HUES48 (cell line): Measurements from ENCODE around the gene ITGA11.
A peak's percentile ranks its signal among the peaks of the same experiment; 100 is the strongest.

Experiments used
- H3K27ac ChIP-seq: one replicate; pipeline ENCODE4 v1.7.0; 2013; ENCODE audit warnings: low read depth, low read length, inconsistent platforms
- H3K27me3 ChIP-seq: 2 replicates; pipeline ENCODE4 v1.6.1; 2013; ENCODE audit warnings: mild to moderate bottlenecking, low read length; ENCODE audit not compliant: control insufficient read depth, insufficient read depth
- H3K36me3 ChIP-seq: 2 replicates; pipeline ENCODE4 v1.6.1; 2013; ENCODE audit warnings: low read length; ENCODE audit not compliant: control insufficient read depth, insufficient read depth
- H3K4me1 ChIP-seq: 2 replicates; pipeline ENCODE4 v1.6.1; 2013; ENCODE audit warnings: mild to moderate bottlenecking, low read length; ENCODE audit not compliant: control insufficient read depth, insufficient read depth
- H3K4me3 ChIP-seq: 2 replicates; pipeline ENCODE4 v1.5.1; 2013; ENCODE audit warnings: mild to moderate bottlenecking, low read depth, low read length
- H3K9ac ChIP-seq: 2 replicates; pipeline ENCODE4 v1.6.1; 2013; ENCODE audit warnings: mild to moderate bottlenecking, low read depth, low read length, moderate library complexity
- H3K9me3 ChIP-seq: 2 replicates; pipeline ENCODE4 v1.6.1; 2013; ENCODE audit warnings: low read length; ENCODE audit not compliant: control insufficient read depth, insufficient read depth

The ITGA11 gene

GRCh38 chr15:68292967-68293366, 139.0 kb downstream of the ITGA11 start:
- peaks cover 59% of the 10 kb centered on the region for H3K36me3 ChIP-seq
- peaks cover 48% of the 10 kb centered on the region for H3K4me1 ChIP-seq
- H3K9ac ChIP-seq: no peak overlapping the region
- H3K9me3 ChIP-seq: no peaks in the 10 kb centered on the region
- no peak overlapping the region for H3K27ac ChIP-seq
- no peaks in the 10 kb centered on the region for H3K27me3 ChIP-seq
- no peak overlapping the region for H3K4me3 ChIP-seq

DNA sequence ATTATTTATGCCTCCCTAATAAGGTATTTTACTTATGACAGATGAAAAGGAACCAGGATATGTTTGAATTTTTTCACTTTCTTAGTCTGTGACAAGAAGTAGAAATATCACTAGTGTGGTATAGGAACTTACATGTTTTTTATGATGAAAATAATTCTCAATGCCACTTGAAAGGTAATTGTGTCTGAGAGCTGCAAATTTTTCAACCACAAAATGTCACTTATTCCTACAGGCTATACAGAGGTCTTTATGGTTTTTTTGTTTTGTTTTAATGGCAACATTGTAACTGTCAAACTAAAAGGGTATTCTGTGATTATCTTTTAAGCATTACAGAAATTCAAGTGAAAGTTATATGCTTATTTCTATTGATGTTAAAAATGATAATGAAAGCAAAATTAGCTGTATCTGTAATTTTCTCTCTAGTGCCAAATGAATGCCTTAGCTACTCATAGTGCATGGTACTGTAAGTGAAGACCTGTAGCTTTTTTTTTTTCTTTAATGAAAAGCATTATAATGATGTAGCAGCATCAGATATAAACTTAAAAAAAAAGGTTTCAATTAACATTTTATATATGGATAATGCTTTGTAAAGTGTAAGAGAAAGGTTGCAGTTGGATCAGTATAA, 139.7 kb downstream of the ITGA11 start:
- H3K9ac ChIP-seq: no peak overlapping the region
- peaks cover 54% of the 10 kb centered on the region for H3K36me3 ChIP-seq
- no peaks in the 10 kb centered on the region for H3K9me3 ChIP-seq
- H3K4me3 ChIP-seq: no peak overlapping the region
- H3K27ac ChIP-seq: no peak overlapping the region
- H3K4me1 ChIP-seq: peaks cover 55% of the 10 kb centered on the region
- H3K27me3 ChIP-seq: no peaks in the 10 kb centered on the region

- Histone ChIP-seq H3K9me3 (no peaks in the 10 kb centered on the region), H3K4me1 (peaks cover 66% of the 10 kb centered on the region), H3K36me3 (peaks cover 62% of the 10 kb centered on the region), H3K9ac (no peak overlapping the region), H3K27ac (no peak overlapping the region), H3K4me3 (no peak overlapping the region), H3K27me3 (no peaks in the 10 kb centered on the region)
These were observed 141.2 kb downstream of the ITGA11 start for GRCh38 chr15:68290715-68291114.

DNA sequence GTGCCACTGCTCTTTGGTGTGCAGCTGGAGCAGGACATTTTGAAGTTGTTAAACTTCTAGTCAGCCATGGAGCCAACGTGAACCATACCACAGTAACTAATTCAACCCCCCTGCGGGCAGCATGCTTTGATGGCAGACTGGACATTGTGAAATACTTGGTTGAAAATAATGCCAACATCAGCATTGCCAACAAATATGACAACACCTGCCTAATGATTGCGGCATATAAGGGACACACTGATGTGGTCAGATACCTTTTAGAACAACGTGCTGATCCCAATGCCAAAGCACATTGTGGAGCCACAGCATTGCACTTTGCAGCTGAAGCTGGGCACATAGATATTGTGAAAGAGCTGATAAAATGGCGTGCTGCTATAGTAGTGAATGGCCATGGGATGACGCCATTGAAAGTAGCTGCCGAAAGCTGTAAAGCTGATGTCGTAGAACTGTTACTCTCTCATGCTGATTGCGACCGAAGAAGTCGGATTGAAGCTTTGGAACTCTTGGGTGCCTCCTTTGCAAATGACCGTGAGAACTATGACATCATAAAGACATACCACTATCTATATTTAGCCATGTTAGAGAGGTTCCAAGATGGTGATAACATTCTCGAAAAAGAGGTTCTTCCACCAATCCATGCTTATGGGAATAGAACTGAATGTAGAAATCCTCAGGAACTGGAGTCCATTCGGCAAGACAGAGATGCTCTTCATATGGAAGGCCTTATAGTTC, 142.2 kb downstream of the ITGA11 start:
- H3K36me3 ChIP-seq: peaks cover 60% of the 10 kb centered on the region
- peaks cover 75% of the 10 kb centered on the region for H3K4me1 ChIP-seq
- no peak overlapping the region for H3K4me3 ChIP-seq
- H3K9ac ChIP-seq: no peak overlapping the region
- no peak overlapping the region for H3K27ac ChIP-seq
- no peaks in the 10 kb centered on the region for H3K27me3 ChIP-seq
- no peaks in the 10 kb centered on the region for H3K9me3 ChIP-seq

- Histone ChIP-seq H3K9ac (no peak overlapping the region), H3K4me1 (peaks cover 75% of the 10 kb centered on the region), H3K36me3 (peaks cover 66% of the 10 kb centered on the region), H3K9me3 (no peaks in the 10 kb centered on the region), H3K27ac (no peak overlapping the region), H3K4me3 (no peak overlapping the region), H3K27me3 (no peaks in the 10 kb centered on the region)
These were observed 142.9 kb downstream of the ITGA11 start for GRCh38 chr15:68289057-68289456.

DNA sequence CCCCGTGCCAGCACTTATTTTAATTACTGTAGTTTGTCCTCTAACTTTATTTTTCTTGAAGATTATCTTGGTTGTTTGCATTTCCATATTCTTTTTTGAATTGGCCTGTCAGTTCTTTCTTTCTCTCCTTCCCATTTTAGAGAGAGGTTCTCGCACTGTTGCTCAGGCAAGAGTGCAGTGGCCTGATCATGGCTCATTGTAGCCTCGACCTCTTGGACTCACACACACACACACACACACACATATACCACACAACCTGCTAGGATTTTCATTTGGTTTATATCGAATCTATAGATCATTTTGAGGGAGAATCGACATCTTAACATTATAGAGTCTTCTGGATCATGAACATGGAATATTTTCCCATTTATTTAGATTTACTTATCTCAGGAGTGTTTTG, 145.7 kb downstream of the ITGA11 start:
- no peaks in the 10 kb centered on the region for H3K9me3 ChIP-seq
- H3K9ac ChIP-seq: no peak overlapping the region
- no peaks in the 10 kb centered on the region for H3K27me3 ChIP-seq
- H3K27ac ChIP-seq: no peak overlapping the region
- no peak overlapping the region for H3K4me3 ChIP-seq
- peaks cover 68% of the 10 kb centered on the region for H3K4me1 ChIP-seq
- H3K36me3 ChIP-seq: peaks cover 51% of the 10 kb centered on the region

- no peak overlapping the region; the same call in 1 of the 2 replicates for H3K4me3 ChIP-seq
- no peaks in the 10 kb centered on the region for H3K9me3 ChIP-seq
These were observed 146.5 kb downstream of the ITGA11 start for GRCh38 chr15:68285259-68285980.

DNA sequence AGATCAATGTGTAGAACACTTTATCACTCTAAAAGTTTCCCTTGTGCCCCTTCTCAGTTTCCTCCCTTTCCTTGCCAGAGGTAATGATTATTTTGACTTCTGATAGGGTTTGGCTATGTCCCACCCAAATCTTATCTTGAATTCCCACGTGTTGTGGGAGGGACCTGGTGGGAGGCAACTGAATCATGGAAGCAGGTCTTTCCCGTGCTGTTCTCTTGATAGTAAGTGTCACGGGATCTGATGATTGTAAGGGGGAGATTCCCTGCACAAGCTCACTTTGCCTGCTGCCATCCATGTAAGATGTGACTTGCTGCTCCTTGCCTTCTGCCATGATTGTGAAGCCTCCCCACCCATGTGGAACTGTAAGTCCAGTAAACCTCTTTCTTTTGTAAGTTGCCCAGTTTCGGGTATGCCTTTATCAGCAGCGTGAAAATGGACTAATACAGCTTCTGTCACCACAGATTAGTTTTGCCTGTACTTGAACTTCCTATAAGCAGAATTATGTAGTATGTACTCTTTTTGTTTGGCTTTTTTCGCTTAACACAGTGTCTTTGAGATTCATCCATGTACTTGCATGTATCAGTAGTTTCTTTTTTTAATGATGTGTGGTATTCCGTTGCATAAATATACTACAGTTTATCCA, 147.2 kb downstream of the ITGA11 start:
- H3K27me3 ChIP-seq: no peaks in the 10 kb centered on the region
- H3K36me3 ChIP-seq: peaks cover 36% of the 10 kb centered on the region
- H3K9ac ChIP-seq: no peak overlapping the region
- H3K27ac ChIP-seq: no peak overlapping the region
- H3K9me3 ChIP-seq: no peaks in the 10 kb centered on the region
- H3K4me1 ChIP-seq: peaks cover 69% of the 10 kb centered on the region
- no peak overlapping the region for H3K4me3 ChIP-seq

More at GRCh38 chr15:68285259-68285980, 146.5 kb downstream of the ITGA11 start:
- Histone ChIP-seq H3K36me3 (peaks cover 43% of the 10 kb centered on the region), H3K9ac (no peak overlapping the region), H3K27ac (no peak overlapping the region), H3K4me1 (peaks cover 68% of the 10 kb centered on the region), H3K27me3 (no peaks in the 10 kb centered on the region)

- no peak overlapping the region for H3K27ac ChIP-seq
- H3K36me3 ChIP-seq: peaks cover 25% of the 10 kb centered on the region
- no peak overlapping the region for H3K4me3 ChIP-seq
- H3K4me1 ChIP-seq: peaks cover 68% of the 10 kb centered on the region
- no peaks in the 10 kb centered on the region for H3K27me3 ChIP-seq
- H3K9me3 ChIP-seq: no peaks in the 10 kb centered on the region
- H3K9ac ChIP-seq: no peak overlapping the region
These were observed 148.6 kb downstream of the ITGA11 start for GRCh38 chr15:68283401-68283800.

DNA sequence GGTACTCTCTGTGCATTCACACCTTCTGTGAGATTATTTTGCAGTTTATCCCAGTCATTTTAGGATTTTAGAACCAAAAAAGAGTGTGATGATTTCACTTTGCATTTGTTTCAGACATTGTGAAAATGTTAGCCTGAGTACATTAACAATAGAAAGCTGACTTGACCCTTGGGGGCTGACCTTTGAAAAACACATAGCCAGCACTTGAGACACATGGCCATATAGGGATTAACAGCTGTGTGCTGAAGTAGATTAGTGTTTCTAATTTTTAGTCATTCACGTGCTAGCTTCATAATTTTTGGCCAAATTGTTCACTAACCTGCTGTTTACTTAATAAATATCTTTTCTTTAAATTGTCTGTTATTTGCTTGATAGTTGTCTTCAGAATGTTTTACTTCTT, 151.0 kb downstream of the ITGA11 start:
- peak overlapping the region; percentile 42 for H3K27ac ChIP-seq
- no peaks in the 10 kb centered on the region for H3K9me3 ChIP-seq
- peaks cover 58% of the 10 kb centered on the region for H3K4me1 ChIP-seq
- peaks cover 14% of the 10 kb centered on the region for H3K36me3 ChIP-seq
- H3K9ac ChIP-seq: peak overlapping the region; percentile 8; the same call in 1 of the 2 replicates
- H3K4me3 ChIP-seq: peak overlapping the region; percentile 78
- no peaks in the 10 kb centered on the region for H3K27me3 ChIP-seq
